Subcutaneous abdominal adipose tissue (tissue), 5 donors: Measurements from ENCODE around the gene NUP37.

ENCODE experiments used
- H3K27ac ChIP-seq: one replicate; pipeline ENCODE4 v1.7.0; 2013; ENCODE audit warnings: low read depth, mild to moderate bottlenecking, inconsistent platforms, low read length, moderate library complexity
- H3K27me3 ChIP-seq, 5 donors: one replicate each; pipeline ENCODE4 v1.7.0; 2013; ENCODE audit warnings: low read length in 5 of 5, inconsistent platforms in 1 of 5; ENCODE audit not compliant: control insufficient read depth in 5 of 5, insufficient read depth in 4 of 5
- H3K36me3 ChIP-seq, 5 donors: one replicate each; pipeline ENCODE4 v1.7.0; 2013; ENCODE audit warnings: low read length in 5 of 5; ENCODE audit not compliant: control insufficient read depth in 5 of 5, insufficient read depth in 5 of 5
- H3K4me1 ChIP-seq, 5 donors: one replicate each; pipeline ENCODE4 v1.7.0; 2013; ENCODE audit warnings: low read length in 5 of 5, mild to moderate bottlenecking in 3 of 5, moderate library complexity in 1 of 5; ENCODE audit not compliant: control insufficient read depth in 5 of 5, insufficient read depth in 5 of 5
- H3K4me3 ChIP-seq, 5 donors: one replicate each; pipeline ENCODE4 v1.7.0; 2013; ENCODE audit warnings: low read length in 5 of 5, low read depth in 1 of 5
- H3K9ac ChIP-seq, 5 donors: one replicate each; pipeline ENCODE4 v1.7.0; 2013; ENCODE audit warnings: low read length in 5 of 5, mild to moderate bottlenecking in 4 of 5, moderate library complexity in 3 of 5
- H3K9me3 ChIP-seq, 5 donors: one replicate each; pipeline ENCODE4 v1.7.0; 2013; ENCODE audit warnings: low read length in 5 of 5; ENCODE audit not compliant: control insufficient read depth in 5 of 5
- donor health status: healthy.
- donor health status: healthy.
- donor health status: healthy.
- donor health status: healthy.
- donor health status: healthy.

NUP37 gene

GRCh38 chr12:102033991-102034745, 85.7 kb downstream of the NUP37 start:
- Histone ChIP-seq H3K27ac (no peak overlapping the region), H3K9me3 (no peaks in the 10 kb centered on the region), H3K27me3 (no peaks in the 10 kb centered on the region), H3K4me1 (peaks cover 0 to 1% (median 0%) of the 10 kb centered on the region in 5 donors), H3K9ac (no peak overlapping the region), H3K4me3 (no peak overlapping the region), H3K36me3 (peaks cover 24 to 58% (median 43%) of the 10 kb centered on the region in 5 donors)

DNA sequence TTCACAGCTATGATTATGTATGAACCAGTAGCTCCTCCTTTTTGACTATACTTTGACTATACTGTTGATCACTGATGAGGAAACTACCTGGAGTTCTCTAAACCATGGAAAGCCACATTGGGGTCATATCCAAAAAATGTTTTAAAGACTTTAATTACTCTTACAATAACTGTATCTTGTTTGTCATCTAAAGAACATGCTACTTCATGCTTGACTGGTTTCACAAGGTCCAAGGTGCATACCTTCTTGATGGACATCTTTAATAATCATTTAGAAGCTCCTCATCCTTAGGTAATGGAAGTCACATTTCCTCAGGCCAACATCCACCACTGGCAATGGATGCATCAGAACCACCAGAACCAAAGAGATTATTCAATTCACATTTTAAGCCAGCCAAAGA, 88.1 kb downstream of the NUP37 start:
- Histone ChIP-seq H3K27ac (no peak overlapping the region), H3K27me3 (no peaks in the 10 kb centered on the region), H3K9ac (no peak overlapping the region), H3K4me3 (no peak overlapping the region), H3K9me3 (no peaks in the 10 kb centered on the region), H3K36me3 (peaks cover 18 to 45% (median 31%) of the 10 kb centered on the region in 5 donors), H3K4me1 (peaks cover 0 to 4% (median 0%) of the 10 kb centered on the region in 5 donors)

GRCh38 chr12:102029141-102029540, 90.8 kb downstream of the NUP37 start:
- Histone ChIP-seq H3K4me1 (peaks cover 0 to 4% (median 0%) of the 10 kb centered on the region in 5 donors), H3K27ac (no peak overlapping the region)

DNA sequence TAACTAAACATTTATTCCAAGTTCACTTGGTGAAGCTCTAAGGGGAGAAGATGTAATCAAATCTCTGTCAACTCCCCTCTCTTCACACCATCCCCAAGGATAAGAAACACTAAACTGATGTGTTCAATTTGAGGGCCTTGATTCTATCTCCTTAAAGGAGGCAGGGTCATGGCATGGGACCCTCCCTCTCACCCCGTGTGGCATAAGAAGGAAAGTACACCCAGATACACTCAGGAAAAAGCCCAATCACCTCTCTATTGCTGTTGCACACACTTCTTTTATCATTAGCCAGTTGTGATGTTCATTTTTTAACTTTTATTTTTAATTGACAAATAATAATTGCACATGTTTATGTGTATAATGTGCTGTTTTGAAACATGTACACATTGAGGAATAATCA, 93.2 kb downstream of the NUP37 start:
- Histone ChIP-seq H3K4me3 (no peak overlapping the region), H3K9ac (no peak overlapping the region)

More at GRCh38 chr12:102029141-102029540, 90.8 kb downstream of the NUP37 start:
- Histone ChIP-seq H3K27me3 (no peaks in the 10 kb centered on the region), H3K4me3 (no peak overlapping the region), H3K9me3 (no peaks in the 10 kb centered on the region), H3K36me3 (peaks cover 9 to 31% (median 18%) of the 10 kb centered on the region in 5 donors), H3K9ac (no peak overlapping the region)

DNA sequence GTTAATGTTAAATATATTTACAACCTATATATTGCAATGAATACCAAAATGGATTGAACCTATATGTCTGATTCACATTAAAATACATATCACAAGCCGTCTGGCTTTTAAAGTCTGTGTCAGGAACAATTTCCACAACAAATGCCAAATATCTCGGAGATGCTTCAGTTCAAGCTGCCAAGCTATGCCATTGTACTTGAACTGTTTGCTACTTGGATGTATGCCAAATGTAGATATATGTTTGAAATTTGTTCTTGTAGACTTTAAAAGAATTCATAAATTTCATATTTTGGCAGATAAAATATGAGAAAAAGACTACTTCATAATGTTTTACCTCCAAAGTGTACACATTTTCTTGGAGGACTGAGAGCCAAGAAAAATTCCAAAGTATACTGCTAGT, 95.1 kb downstream of the NUP37 start:
- Histone ChIP-seq H3K4me1 (peaks cover 0 to 11% (median 7%) of the 10 kb centered on the region in 5 donors), H3K27ac (no peak overlapping the region), H3K9ac (no peak overlapping the region), H3K36me3 (peaks cover 8 to 22% (median 12%) of the 10 kb centered on the region in 5 donors), H3K27me3 (no peaks in the 10 kb centered on the region), H3K9me3 (no peaks in the 10 kb centered on the region), H3K4me3 (no peak overlapping the region)

More for the DNA sequence above, 93.2 kb downstream of the NUP37 start:
- H3K27ac ChIP-seq: no peak overlapping the region
- peaks cover 6 to 19% (median 17%) of the 10 kb centered on the region in 5 donors for H3K36me3 ChIP-seq
- H3K27me3 ChIP-seq: no peaks in the 10 kb centered on the region
- peaks cover 0 to 11% (median 5%) of the 10 kb centered on the region in 5 donors for H3K4me1 ChIP-seq
- H3K9me3 ChIP-seq: no peaks in the 10 kb centered on the region

- H3K9me3 ChIP-seq: no peaks in the 10 kb centered on the region
- H3K4me3 ChIP-seq: no peak overlapping the region
- H3K27me3 ChIP-seq: no peaks in the 10 kb centered on the region
- no peak overlapping the region for H3K27ac ChIP-seq
- peak overlapping the region in 1 of 5 donors; percentile 6 for H3K9ac ChIP-seq
- peaks cover 12 to 23% (median 12%) of the 10 kb centered on the region in 5 donors for H3K36me3 ChIP-seq
- H3K4me1 ChIP-seq: peaks cover 0 to 7% (median 7%) of the 10 kb centered on the region in 5 donors
Measured at GRCh38 chr12:102023343-102023930, 96.5 kb downstream of the NUP37 start.
